Measurements from ENCODE around the gene CRB3.

DNA sequence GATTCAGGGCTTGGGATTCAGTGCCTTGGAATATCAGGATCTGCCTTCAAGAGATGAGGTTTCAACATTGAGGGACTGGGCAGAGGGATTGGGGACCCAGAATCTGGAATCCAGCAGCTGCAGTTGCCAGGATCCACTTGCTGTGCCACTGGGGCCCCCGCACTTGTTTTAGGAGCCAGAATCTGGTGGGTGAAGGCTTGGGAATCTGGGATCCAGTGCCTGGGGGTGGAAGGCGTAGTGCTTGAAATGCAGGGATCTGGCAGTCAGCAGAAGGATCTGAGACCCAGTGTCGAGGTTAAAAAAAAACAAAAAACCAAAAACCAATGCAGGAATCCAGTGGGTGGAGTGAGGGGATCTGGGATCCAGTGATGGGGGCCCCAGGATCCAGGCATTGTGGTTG is 23.2 kb upstream of the CRB3 start:
- no peak for TF ChIP-seq CTCF (IDR thresholded peaks at IDR 0.05; ENCODE audit: insufficient read depth, low read length)
- no peak for TF ChIP-seq REST (IDR thresholded peaks at IDR 0.05; ENCODE audit: insufficient replicate concordance, low read depth)
- TF ChIP-seq SPI1 (IDR thresholded peaks at IDR 0.05; ENCODE audit: borderline replicate concordance, low read depth) = no peak
- no peak for TF ChIP-seq POLR2AphosphoS5 (IDR thresholded peaks at IDR 0.05; ENCODE audit: low read depth)
- no peak for TF ChIP-seq GABPA (IDR thresholded peaks at IDR 0.05; ENCODE audit: low read depth)

Data from HL-60 (cell line).